GM20000 (cell line): Measurements from ENCODE around the gene MAP4K2.

Source experiments
- DNase-seq: peaks from one replicate; pipeline ENCODE4 v3.0.0; 2012; ENCODE audit warnings: low spot score
- TF ChIP-seq, protein P1 (sequence below): IDR thresholded peaks from 2 replicates; pipeline ENCODE4 v1.5.1; 2012; ENCODE audit warnings: mild to moderate bottlenecking, control low read depth; ENCODE audit errors: extremely low read depth, missing control alignments

The MAP4K2 gene

GRCh38 chr11:64814712-64815187 lies 11.7 kb upstream of the MAP4K2 start:
- no peak for DNase-seq
- TF ChIP-seq, protein P1, sequence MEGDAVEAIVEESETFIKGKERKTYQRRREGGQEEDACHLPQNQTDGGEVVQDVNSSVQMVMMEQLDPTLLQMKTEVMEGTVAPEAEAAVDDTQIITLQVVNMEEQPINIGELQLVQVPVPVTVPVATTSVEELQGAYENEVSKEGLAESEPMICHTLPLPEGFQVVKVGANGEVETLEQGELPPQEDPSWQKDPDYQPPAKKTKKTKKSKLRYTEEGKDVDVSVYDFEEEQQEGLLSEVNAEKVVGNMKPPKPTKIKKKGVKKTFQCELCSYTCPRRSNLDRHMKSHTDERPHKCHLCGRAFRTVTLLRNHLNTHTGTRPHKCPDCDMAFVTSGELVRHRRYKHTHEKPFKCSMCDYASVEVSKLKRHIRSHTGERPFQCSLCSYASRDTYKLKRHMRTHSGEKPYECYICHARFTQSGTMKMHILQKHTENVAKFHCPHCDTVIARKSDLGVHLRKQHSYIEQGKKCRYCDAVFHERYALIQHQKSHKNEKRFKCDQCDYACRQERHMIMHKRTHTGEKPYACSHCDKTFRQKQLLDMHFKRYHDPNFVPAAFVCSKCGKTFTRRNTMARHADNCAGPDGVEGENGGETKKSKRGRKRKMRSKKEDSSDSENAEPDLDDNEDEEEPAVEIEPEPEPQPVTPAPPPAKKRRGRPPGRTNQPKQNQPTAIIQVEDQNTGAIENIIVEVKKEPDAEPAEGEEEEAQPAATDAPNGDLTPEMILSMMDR: no peak

- no peak for DNase-seq
- TF ChIP-seq, protein P1: no peak
Observed at GRCh38 chr11:64813826-64814225, 10.8 kb upstream of the MAP4K2 start.

DNA sequence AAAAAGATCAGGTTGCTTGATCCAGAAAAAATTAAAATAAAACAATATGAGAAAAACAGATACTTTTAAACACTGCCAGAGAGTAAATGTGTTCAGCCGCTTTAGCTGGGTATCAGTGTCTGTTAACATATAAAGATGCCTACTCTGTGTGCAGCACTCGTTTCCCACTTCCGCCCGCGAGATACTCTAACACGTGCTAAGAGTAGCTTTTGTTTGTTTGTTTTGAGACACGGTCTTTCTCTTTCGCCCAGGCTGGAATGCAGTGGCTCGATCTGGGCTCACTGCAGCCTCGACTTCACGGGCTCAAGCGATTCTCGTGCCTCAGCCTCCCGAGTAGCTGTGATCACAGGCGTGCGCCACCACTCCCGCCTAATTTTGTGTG lies 7.9 kb upstream of the MAP4K2 start:
- no peak for DNase-seq
- TF ChIP-seq, protein P1: no peak

- peak; percentile 92 for DNase-seq
- TF ChIP-seq, protein P1: no peak
Observed at GRCh38 chr11:64810271-64810890, 7.4 kb upstream of the MAP4K2 start, which contains the start of gene MEN1. TSS of gene MEN1 (minus strand) at chr11:64810551. CDS start at chr11:64810109, 442 bp downstream.

- peak; percentile 46 for DNase-seq
- TF ChIP-seq, protein P1: no peak
Observed at GRCh38 chr11:64809781-64810241, 6.8 kb upstream of the MAP4K2 start.

- DNase-seq: no peak
- TF ChIP-seq, protein P1: no peak
Observed at GRCh38 chr11:64805481-64805880, 2.5 kb upstream of the MAP4K2 start.

GRCh38 chr11:64804346-64805210 lies 1.6 kb upstream of the MAP4K2 start:
- no peak for DNase-seq
- TF ChIP-seq, protein P1: no peak
